ENCODE results near the gene ZNF213.

DNA sequence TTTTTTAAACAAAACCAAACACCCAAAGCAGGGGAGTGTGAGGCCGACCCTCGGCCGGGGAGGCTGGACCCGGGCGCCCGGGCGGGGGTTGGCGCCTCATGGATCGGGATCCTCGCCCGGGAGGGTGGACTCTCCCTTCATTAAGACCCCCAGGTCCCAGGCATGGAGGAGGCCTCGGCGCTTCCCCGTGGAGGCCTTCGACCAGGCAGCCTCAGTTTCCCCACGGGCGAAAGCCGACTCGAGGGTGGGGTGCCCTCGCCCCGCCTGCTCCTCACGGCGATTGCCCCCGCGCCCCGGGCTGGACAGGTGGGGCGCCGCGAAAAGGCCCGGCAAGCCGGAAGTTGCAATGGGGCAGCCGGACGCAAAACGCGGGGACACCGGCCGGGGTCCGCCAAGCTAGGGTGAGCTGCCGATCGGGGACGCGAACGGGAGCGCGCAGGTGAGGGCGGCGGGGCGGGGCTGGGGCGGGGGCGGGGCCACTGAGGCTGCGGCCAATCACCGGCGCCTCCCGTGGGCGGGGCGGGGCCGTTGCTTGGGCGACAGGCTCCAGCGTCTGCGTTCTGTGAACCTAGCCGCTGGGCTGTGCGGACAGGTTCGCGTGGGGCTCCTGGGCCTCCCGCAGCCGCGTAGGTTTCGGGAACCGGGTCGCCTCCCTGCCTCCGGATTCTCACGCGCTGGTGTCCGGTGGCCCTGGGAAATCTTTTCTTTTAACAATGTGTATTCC is 28.5 kb upstream of the ZNF213 start:
- peak; percentile 79 for TF ChIP-seq POLR2A (IDR thresholded peaks at IDR 0.05; ENCODE audit: extremely low read depth, insufficient read length)
- TF ChIP-seq, protein P1, sequence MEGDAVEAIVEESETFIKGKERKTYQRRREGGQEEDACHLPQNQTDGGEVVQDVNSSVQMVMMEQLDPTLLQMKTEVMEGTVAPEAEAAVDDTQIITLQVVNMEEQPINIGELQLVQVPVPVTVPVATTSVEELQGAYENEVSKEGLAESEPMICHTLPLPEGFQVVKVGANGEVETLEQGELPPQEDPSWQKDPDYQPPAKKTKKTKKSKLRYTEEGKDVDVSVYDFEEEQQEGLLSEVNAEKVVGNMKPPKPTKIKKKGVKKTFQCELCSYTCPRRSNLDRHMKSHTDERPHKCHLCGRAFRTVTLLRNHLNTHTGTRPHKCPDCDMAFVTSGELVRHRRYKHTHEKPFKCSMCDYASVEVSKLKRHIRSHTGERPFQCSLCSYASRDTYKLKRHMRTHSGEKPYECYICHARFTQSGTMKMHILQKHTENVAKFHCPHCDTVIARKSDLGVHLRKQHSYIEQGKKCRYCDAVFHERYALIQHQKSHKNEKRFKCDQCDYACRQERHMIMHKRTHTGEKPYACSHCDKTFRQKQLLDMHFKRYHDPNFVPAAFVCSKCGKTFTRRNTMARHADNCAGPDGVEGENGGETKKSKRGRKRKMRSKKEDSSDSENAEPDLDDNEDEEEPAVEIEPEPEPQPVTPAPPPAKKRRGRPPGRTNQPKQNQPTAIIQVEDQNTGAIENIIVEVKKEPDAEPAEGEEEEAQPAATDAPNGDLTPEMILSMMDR (IDR thresholded peaks at IDR 0.05; ENCODE audit: low read depth, low read length), result no peak

Data from NB4 (cell line).